Measurements from ENCODE around the gene TARS3.

- TF ChIP-seq CTCF (IDR thresholded peaks at IDR 0.05 in 8 of 11, conservative IDR thresholded peaks at IDR 0.05 in 3 of 11) (no peak), POLR2A (IDR thresholded peaks at IDR 0.05) (no peak), POLR2AphosphoS5 (IDR thresholded peaks at IDR 0.05) (no peak)
These were observed 16.3 kb downstream of the TARS3 start for GRCh38 chr15:101707983-101708382.
